WI38 (cell line): ENCODE measurements around the gene HOMER3.

Source experiments
- H3K4me3 ChIP-seq: 2 replicates; pipeline ENCODE4 v1.5.1; 2011; ENCODE audit warnings: low read depth, mild to moderate bottlenecking, control low read depth, low read length
- TF ChIP-seq, protein P1 (sequence below): IDR thresholded peaks from 2 replicates; pipeline ENCODE4 v1.5.1; 2012; ENCODE audit warnings: low read depth, mild to moderate bottlenecking, control low read depth, low read length

HOMER3 gene

GRCh38 chr19:18910801-18911436 is 30.1 kb downstream of the HOMER3 start:
- no peak overlapping the region for H3K4me3 ChIP-seq
- TF ChIP-seq, protein P1, sequence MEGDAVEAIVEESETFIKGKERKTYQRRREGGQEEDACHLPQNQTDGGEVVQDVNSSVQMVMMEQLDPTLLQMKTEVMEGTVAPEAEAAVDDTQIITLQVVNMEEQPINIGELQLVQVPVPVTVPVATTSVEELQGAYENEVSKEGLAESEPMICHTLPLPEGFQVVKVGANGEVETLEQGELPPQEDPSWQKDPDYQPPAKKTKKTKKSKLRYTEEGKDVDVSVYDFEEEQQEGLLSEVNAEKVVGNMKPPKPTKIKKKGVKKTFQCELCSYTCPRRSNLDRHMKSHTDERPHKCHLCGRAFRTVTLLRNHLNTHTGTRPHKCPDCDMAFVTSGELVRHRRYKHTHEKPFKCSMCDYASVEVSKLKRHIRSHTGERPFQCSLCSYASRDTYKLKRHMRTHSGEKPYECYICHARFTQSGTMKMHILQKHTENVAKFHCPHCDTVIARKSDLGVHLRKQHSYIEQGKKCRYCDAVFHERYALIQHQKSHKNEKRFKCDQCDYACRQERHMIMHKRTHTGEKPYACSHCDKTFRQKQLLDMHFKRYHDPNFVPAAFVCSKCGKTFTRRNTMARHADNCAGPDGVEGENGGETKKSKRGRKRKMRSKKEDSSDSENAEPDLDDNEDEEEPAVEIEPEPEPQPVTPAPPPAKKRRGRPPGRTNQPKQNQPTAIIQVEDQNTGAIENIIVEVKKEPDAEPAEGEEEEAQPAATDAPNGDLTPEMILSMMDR: no peak

DNA sequence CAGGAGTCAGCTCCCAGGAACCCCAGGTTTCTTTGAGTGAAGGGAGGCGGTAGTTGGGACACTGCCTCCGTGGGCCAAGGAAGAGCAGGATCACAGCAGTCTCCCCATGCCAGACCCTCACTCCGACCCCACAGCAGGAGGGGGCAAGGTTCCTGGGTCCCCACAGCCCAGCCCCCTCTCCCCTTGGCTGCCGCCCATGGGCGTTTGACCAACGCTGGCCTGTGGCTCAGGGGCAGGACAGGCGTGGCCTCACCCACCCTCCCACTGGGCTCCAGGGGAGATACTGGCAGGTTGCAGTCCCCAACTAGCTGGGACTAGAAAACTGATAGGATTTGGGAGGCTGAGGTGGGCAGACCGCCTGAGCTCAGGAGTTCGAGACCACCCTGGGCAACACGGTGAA is 31.0 kb downstream of the HOMER3 start:
- TF ChIP-seq, protein P1: no peak
- no peak overlapping the region for H3K4me3 ChIP-seq

- no peak overlapping the region for H3K4me3 ChIP-seq
- TF ChIP-seq, protein P1: no peak
Measured at GRCh38 chr19:18908917-18909619, 31.9 kb downstream of the HOMER3 start.

DNA sequence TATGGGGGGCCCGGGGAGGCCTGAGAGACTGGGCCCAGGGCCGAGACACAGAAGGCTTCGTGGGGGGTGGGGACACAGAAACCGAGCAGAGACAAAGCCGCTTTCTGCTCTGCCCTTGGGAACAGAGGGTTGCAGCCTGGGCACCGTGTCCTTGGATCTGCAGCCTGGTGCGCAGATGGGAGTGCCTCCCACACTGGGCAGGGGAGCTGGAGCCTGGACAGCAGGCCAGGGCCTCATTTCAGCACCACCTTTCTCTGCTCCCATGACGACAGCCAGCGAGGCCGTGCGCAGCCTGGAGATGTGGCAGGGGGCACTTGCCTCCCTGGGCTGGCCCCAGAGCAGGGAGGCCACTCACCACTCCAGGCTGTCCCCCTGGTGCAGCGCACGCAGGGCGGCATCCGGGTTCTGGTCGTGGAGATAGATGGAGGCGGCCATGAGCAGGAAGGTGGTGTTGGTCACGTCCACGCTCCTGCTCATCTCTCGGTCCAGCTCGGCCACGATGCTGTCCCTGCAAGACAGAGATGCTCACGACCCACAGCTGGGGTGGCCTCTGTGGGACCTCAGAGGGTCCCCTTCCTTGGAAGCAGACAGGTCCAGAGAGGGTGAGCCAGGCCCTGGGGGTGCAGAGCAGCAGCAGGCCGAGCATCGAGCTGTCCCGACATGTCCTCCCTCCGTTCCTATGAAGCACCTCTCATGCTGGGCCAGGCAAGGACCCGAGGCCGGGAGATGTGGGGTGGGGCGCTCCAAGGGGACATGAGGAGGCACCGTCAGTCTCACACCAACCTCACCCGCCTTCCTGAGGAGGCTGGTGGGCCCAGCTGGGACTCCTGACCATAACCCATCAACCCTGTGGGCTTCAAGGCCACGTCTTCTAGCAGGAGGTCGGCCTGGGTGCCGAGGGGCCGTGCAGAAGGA is 34.2 kb downstream of the HOMER3 start:
- H3K4me3 ChIP-seq: no peak overlapping the region
- TF ChIP-seq, protein P1: no peak

DNA sequence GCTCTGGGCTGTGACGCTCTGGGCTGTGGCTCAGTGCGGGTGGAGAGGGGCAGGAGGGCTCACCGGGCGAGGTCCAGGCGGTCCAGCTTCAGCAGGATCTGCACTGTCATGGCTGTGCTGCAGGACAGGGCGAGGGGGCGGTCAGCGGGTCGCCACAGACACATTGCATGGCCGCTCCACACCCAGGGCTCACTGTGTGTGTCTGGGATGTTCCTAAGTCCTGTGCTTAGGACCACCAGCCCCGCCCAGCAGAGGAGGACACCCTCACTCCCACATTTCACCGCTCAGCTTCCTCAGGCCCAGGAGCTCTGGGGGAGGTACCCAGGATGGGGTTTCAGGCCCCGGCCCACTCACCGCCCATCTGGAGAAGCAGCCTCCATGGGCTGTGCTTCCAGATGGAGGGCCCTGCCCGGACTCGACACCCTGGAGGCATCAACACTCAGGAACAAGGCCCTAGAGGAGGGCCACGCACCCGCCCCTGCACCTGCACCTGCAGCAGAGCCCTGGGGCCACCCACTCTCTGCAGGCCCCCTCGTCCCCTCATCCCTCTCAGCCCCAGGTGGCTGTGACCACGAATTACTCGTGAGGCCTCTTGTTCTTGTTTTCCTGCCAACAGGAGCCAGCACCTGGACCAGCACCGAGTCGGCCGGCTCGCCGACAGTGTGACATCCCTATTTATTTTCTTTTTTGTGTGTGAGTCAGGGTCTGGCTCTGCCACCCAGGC is 35.3 kb downstream of the HOMER3 start:
- no peak overlapping the region for H3K4me3 ChIP-seq
- TF ChIP-seq, protein P1: no peak

DNA sequence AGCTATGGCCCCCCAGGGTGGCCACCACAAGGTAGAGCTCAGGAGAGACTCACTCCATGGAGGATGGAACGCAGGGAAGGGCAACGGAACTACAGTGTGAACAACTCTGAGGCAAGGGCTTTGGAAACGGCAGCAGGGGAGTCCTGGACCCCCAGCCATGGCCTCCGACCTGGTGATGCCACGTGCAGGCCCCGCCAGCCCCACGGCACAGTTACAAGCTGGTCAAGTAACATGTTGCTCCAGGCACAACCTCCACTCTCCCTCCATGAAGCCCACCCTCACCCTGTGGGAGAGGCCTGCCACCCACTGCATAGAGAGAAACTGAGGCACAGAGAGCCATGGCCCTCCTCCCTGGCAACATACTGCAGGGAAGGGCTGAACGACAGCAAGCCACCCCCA is 36.0 kb downstream of the HOMER3 start:
- TF ChIP-seq, protein P1: no peak
- H3K4me3 ChIP-seq: no peak overlapping the region
